ENCODE measurements around the gene HOXC9.

The HOXC9 gene

DNA sequence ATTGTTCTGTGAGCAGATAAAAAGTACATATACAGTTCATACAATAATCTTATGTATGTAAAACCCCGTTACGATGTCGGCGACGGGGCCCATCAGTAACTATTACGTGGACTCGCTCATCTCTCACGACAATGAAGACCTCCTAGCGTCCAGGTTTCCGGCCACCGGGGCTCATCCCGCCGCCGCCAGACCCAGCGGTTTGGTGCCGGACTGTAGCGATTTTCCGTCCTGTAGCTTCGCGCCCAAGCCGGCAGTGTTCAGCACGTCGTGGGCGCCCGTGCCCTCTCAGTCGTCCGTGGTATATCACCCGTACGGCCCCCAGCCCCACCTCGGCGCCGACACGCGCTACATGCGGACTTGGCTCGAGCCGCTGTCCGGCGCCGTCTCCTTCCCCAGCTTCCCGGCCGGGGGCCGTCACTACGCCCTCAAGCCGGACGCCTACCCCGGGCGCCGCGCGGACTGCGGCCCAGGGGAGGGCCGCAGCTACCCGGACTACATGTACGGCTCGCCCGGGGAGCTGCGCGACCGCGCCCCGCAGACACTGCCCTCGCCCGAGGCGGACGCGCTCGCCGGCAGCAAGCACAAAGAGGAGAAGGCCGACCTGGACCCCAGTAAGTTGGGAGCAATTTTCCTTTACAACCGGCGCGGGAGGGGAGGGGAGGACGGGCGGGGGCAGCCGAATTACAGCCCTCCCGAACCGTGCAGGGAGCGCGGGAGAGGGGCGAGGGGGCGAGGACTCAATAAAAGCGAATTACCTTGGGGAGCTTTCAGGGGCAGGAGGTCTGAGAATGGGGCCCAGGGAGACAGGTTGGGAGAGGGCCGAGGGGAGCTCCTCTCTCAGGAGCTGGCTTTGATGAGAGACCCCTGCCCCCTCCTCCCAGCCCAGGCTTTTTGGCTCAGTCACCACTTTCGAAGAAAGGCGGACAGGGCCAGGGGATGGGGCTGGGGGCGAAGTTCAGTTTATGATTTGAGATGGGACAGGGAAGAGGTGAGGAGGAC, at the start of gene HOXC9:
Gene HOXC9 (plus strand): TSS at position 46 of the 999 bp plus-strand sequence. CDS start 28 bp downstream, at position 74.
- no peak for DNase-seq (ENCODE audit: low read depth in 2 of 2)

DNA sequence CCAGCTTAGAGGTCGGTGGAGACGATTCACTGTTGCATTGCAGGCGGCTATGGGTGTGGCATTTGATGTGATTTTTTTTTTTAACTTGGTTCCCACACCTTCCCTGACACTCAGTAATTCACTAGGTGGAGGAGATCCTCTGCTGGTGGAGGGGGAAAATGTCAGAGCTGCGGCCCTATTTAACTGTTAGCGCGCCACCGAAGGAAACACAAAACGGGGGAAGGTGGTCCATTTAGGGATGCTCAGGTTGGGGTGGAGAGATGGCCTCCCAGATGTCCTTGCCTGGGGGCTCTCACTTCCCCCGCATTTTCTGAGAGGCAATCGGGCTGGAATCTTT, 49.6 kb upstream of the HOXC9 start:
- no peak for DNase-seq (ENCODE audit: low read depth in 2 of 2)

DNA sequence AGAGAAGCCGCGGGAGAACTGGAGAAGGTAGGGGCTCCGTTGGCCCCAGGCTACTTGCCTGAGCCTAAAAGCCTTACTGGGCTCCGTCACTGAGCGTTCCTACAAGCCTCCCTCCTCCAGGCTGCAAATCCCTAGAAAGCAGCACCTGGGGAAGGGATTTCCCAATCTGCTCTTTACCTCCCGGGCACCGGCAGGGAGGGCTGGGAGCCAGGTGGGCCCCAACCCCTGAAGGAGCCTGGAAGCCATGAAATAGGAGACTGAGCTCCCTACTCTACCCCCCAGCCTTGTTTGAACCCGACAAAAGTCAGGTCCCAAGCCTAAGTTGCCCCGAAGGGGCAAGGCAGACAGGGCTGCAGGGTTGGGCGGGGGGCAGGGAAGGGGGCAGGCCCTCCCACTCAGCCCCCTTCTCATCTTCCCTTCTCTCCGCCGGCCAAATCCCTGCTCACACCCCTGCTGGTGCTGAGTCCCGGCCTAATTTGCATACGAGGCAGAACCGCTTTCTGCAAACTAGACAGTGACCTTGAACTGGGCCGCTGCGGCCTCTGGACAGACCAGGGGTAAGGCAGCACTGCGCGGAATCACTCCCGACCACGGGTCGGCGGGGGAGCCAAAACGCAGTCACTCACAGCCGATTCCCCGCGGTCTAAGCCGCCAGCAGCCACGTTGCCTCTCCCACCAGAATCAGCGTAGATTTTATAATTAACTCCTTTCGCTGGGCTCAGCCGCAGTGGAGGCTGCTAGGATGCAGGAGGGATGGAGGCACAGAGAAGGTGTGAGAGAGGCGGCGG, 49.0 kb upstream of the HOXC9 start:
- DNase-seq (ENCODE audit: low read depth in 2 of 2) = no peak

DNA sequence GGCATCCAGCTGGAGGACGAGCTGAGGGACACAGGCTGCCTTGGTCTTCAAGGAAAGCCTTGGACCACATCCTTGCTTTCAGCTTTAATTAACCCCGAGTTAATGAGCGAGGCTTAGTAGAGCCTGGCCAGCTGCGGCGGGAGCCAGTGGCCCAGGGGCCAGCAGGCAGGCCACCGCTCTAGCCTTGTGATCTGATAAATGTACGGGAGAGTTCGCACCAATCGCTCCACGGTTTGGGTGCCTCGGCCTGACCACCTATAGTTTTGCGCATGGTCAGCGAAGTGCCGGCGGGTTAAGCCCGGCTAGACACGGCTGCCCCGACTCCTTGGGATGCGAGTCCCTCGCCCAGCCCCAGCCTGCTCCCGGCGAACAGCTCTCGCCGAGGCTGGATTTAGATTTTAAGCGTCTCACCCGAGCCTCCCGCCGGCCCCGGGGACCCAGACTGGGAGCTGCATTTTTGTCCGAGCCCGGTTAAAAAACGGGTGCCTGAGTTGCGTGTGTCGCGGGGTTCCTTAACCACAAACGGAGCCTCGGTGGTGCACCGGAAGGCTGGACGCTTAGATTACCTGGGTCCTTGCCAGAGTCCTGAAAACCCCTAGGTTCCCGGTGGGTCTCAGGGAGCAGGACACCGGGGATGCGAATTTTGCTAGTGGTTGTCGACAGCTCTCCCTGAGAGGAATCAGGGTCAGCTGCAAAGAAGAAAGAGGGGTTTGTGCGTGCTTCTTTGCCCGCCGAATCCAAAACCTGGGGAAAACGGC, 48.2 kb upstream of the HOXC9 start:
- no peak for DNase-seq (ENCODE audit: low read depth in 2 of 2)

DNA sequence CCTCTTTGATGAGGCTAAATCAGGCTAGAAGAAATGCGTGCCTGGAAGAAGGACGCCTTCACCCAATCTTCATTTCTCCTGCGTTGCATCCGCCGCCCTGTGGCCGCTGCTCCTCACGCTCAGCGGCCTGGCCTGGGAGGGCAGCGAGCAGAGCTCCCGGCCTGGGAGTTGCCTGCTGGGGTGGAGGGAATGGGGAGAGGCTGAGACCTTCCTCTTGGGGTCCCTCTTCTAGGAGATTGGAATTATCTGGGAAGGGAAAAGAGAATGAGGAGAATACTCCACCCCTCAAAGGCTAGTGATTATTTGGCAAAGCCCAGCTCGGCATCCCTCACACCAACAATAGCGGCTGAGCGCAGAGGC, 47.6 kb upstream of the HOXC9 start:
- DNase-seq (ENCODE audit: low read depth in 2 of 2) = no peak

DNA sequence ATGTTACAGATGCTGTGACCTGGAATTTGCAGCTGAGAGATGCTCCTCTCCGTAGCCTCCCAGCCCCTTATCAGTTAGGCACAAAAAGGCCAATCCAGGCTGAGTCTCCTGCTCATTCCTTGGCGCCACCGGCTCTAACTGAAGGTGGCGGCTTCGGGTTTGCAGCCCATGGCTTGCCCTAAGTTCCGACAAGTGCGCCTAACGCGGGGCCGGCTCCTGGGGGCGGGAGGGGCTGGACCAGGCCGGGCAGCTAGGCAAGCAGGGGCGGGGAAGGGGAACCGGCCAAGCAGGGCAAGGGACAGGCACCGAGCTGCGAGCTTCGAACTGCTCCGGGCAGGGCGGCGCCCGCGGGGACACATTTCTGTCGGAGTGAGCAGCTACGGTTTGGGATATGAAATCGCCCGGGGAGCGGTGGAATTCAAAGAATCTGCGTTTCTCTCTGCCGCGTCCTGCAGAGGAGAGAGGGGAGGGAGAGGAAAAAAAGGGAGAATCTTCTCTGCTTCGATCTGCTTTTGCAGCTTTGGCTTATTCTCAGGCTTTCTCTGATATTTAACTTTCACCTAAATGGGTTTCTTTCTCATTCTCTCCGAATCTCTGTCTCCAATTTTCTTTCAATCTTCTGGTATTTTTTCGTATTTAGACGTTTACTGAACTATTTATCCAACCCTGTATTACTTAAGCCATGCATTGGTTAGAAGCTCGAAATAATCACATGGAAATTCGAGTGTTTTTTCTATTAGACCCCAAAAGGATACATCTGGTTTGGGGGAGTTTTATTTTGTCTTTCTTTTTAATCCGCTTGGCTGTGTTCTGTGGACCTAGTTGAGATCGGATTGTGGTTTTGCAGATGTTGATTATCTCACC, 46.9 kb upstream of the HOXC9 start:
- no peak for DNase-seq (ENCODE audit: low read depth in 2 of 2)

DNA sequence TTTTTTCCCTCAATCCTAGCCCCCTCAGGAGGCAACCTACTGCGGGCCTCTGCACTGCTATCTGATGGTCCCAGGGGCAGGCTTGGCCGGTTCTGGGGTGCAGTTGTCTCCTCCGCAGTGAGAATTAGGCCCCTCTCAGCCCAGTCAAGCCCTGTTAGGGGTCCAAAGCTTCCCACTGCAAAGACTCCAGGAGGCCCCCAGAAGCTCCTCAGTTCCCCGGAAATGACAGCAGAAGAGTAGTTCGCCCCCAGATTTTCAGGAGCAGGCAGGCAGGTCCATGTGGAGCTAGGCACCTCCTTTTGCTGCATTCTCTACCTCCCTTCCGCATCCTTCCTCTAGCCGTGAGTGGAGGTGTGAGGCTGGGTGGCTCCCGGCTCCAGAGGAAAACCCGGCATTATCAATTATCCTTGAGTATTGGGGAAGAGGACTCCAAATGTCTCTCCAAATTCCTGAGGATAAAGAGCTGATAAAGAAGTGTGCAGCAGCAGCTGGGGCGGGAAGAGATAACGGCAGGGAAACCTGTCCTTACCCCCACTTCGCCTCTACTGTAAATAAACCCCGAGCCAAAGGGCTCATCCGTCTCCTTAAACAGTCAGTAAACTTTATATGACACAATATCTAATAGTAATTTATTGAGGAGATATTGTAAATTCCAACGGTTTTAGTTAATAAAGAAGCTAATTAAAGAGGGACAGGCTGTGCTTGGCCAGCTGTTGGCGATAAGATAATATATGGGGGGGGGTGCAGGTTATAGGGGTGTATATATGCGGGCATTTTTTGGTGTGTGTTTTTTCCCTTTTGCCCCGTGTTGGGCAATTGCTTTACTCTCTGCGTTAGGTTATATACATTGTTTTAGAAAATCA, 45.9 kb upstream of the HOXC9 start:
- no peak for DNase-seq (ENCODE audit: low read depth in 2 of 2)

DNA sequence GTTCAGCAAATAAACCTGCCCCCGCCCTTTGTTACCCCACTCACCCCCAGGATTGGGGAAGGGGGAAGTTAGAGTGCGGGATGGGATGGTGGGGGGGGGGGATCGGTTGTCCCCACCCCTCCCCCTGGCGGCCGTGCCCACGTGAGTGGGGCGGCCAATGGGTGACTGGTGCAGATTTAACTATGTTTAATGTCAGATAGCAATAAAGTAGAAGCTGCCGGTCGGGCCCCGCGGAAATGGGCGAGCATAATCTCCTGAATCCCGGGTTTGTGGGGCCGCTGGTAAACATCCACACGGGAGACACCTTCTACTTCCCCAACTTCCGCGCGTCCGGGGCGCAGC, 45.3 kb upstream of the HOXC9 start, which contains the start of gene HOXC12:
Gene HOXC12 (plus strand): TSS at position 210 of the 342 bp plus-strand sequence. CDS start 27 bp downstream, at position 237.
- no peak for DNase-seq (ENCODE audit: low read depth in 2 of 2)

DNA sequence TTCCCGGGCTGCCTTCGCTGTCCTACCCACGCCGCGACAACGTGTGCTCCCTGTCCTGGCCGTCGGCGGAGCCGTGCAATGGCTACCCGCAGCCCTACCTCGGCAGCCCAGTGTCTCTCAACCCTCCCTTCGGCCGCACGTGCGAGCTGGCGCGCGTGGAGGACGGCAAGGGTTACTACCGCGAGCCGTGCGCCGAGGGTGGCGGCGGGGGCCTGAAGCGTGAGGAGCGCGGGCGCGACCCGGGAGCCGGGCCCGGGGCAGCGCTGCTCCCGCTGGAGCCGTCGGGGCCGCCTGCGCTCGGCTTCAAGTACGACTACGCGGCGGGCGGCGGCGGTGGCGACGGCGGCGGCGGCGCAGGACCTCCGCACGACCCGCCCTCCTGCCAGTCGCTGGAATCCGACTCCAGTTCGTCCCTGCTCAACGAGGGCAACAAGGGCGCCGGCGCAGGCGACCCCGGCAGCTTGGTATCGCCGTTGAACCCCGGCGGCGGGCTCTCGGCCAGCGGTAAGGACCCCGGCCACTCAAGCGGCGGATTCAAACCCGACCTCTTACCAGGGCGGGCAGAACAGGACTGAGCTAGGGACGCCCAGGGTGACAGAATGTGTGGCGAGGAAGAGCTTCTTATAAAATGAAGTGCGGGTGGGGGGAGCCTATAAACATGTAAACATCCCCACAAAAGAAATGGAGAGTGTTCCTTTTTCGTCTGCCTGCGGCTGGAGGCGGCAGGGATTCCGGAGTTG, 44.8 kb upstream of the HOXC9 start:
- no peak for DNase-seq (ENCODE audit: low read depth in 2 of 2)

DNA sequence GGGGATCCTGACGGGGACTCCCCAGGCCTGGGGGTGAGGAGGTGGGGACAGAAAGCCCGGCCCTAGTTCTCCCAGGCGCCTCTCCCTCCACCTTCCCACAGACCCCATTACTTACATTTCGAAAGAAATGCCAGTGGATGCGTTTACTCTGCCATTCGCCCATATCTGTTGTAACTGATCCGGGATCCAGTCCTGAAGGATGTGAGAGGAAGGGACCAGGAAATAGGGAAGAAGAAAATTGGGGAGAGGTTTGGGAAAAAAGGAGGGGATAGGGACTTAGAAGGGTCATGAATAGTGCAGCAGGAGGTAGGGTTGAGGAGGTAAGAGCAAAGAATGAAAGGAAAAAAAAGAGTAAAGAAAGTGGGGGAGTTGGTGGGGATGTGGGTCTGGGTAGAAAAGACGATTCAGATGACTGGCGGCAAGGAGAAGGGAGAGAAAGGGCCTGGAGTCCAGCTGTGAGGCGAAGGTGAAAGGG, 44.1 kb upstream of the HOXC9 start:
- DNase-seq (ENCODE audit: low read depth in 2 of 2) = no peak

DNA sequence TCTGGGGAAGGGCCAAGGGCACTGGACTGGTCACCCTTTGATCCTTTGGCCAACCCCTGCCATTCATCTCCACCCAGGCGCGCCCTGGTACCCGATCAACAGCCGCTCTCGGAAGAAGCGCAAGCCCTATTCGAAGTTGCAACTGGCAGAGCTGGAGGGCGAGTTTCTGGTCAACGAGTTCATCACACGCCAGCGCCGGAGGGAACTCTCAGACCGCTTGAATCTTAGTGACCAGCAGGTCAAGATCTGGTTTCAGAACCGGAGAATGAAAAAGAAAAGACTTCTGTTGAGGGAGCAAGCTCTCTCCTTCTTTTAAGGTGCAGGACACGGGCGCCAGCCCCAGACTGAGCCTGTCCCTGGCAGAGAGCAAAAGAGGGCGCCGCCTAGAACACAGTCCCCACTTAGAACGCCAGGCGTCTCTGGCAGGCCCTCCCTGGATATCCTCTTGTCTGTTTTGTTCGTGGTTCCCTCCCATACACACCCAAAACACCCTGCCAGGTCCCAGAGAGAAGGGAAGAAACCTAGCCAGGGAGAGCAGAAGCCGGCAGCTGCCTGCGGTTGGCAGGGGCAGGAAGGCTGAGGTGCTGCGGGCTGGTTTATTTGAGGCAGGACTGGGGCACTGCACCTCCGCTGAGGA, 43.6 kb upstream of the HOXC9 start:
- DNase-seq (ENCODE audit: low read depth in 2 of 2) = no peak

DNA sequence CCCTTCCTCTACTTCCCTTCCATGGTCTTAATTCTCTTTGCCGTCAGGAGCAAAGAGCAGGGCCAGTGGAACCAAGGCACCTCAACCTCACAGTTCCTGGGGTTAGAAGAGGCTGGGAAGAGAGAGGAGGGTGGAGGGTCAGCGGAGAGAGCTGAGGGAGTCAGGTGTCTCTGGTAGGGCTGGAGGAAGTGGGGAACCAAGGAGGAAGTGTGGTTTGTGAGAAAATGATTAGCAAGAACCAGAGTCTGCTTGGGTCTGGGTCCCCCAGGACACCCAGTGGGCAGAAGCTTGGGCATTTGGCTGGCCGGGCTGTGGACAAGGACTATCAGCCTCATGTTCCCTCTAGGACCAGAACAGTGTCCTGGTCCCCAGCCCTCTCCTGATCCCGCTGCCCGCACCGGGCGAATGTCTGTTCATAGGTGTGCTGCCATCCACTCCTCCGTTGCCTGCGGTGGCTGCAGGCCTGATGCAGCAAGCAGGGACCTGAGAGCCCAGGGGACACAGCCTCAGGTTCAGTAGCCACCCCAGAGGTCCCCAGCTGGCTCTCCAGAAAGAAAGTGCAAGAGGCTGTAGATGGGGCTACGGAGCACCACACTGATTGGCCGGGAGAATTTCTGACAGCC, 42.9 kb upstream of the HOXC9 start:
- no peak for DNase-seq (ENCODE audit: low read depth in 2 of 2)

DNA sequence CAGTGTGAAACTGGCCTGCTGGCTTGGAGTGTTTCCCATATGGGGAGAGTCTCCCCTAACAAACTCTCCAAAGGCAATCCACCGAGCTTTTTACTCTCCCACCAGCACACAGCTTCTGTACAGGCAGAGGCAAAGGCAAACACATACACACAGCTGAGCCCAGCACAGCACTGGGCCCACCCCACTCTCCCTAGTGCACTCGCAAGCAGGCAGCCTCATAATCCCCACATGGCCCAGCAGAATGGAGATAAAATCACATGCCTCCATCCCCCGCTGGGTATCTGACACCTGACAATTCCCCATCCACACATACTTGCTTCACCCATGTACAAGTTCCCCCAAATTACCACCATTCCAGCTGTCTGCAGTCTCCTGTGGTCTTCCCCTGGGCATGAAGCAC, 41.8 kb upstream of the HOXC9 start:
- DNase-seq (ENCODE audit: low read depth in 2 of 2) = no peak

DNA sequence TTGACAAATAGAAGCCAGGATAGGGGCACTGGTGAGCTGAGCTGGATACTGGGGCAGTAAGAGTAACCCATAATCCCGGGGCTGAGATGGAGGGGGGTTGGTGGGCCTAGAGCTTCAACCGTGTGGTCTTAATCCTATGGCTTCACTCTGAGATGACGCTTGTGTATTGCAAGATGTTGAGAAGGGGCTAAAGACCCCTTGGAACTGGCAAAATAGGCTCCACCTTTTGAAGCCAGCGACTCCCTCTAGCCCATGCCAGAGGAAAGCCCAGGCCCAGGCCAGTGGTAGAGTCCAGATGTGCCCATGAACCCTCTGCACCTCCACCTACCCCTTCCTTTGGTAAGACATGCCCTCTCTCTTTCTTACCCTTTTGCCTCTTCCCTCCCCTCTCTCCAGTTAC, 40.6 kb upstream of the HOXC9 start:
- no peak for DNase-seq (ENCODE audit: low read depth in 2 of 2)

DNA sequence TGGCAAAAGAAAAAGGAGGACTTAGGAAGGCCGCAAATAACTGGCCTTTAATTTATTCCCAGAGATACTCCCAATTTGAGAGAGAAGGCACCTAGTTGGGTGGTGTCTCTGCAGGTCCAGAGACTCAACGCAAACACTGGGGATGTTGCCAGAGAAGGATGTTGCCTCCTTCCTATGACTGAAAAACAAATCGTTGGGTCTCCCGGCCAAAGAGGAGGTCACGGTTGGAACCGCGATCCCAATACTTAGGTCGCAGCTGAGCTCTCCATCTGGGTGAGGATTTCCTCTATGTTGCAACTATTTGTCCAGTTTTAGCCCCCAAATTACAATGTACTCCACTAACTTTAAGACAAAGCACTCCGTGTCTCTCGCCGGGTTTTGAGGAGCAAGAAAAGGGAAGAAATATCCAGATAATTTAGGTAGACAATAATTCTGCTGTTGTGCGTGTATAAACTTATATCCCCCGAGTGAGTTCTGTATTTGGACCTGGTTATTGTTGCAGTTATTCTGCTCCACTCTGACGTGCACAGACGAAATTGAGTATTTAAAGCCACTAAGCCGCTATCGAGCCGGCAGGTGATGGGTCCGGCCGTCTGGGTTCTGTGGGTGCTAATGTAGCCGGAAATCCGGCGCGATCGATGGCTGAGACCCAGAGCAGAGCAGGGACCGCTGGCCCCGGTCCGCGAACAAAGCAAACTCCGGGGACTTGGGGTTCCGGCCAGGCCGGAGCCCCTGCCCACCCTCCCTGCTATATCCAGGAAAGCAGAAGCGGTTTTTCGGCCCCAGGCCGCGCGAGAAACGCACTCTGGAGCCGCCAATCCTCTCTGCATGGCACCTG, 39.6 kb upstream of the HOXC9 start:
- no peak for DNase-seq (ENCODE audit: low read depth in 2 of 2)

DNA sequence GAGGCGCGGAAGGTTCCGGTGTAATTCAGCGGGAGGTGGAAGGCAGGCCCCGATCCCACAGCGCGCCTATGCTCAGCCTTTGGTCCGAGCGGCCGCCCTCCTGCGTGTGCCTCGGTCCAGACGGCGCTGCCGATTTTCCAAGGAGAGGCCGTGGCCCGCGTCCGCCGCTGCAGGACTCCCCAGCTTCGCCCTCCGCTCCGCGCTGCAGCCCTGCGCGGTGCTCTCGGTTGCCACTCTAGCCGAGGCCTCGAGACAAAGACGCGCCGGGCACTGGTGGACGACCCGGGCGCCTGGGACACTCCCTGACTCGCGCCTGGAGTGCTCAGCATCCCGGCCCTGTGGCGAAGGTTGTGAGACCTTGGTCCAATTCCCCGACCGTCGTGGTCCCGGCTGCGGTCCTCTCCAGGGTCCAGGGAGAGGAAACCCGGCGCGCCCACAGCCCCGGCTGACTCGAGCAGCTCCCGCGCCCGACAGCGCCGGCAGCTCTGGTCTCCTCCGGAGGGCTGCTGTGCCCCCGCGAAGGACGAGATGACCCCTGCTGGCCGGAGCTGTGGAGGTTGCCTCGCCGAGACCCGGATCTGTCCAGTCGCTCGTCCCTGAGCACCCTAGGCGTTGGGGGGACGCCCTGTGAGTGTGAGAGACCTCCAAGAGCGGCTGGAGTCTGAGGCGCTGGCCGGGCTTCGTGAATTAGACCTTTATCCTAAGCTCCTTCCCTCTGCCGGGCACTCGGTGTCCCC, 38.8 kb upstream of the HOXC9 start:
- no peak for DNase-seq (ENCODE audit: low read depth in 2 of 2)

DNA sequence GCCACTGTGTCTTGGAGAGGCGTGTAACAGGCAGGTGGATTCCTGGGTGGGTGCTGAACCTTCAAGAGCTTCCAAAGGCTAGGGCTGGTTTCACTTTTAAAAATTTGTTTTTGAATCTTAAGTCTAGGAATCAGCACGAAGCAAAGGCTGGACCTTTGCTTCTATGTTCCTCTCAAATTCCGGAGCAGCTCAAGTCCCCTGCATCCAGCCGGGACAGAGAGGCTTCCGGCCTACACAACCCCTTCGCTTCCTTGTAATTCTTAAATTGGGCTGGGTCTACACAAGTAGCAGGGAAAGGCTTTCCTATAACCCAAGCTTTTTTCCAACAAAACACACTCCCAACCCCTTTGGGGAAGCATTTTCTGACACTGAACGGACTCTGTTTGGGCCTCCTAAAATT, 37.0 kb upstream of the HOXC9 start:
- no peak for DNase-seq (ENCODE audit: low read depth in 2 of 2)

Data from stimulated activated CD4-positive, alpha-beta T cell treated with anti-CD3 and anti-CD28 coated beads, Interleukin-1b, Interleukin-23, amount 100 ng/mL, for 1 hour (primary cell).